Loucy (cell line): ENCODE measurements around the gene BARHL1.

Experiments
- H2AFZ ChIP-seq: fragments of 200-600 bp; sonication (generic); 2 replicates; pipeline ENCODE4 v1.6.0; 2016; ENCODE audit warnings: antibody characterized with exemption, mild to moderate bottlenecking, low read length, moderate library complexity
- H3F3A ChIP-seq: fragments of 200-600 bp; 2 replicates; pipeline ENCODE4 v1.6.0; 2016; ENCODE audit warnings: antibody characterized with exemption, low read depth, mild to moderate bottlenecking
- H3K27me3 ChIP-seq: fragments of 200-600 bp; sonication (generic); 2 replicates; pipeline ENCODE4 v1.6.1; 2014; ENCODE audit warnings: low read length, mild to moderate bottlenecking; ENCODE audit not compliant: insufficient read depth, poor library complexity, severe bottlenecking
- H3K36me3 ChIP-seq: fragments of 200-600 bp; sonication (generic); 2 replicates; pipeline ENCODE4 v1.6.1; 2016; ENCODE audit warnings: low read length; ENCODE audit not compliant: insufficient read depth
- H3K4me1 ChIP-seq: fragments of 200-600 bp; sonication (generic); 2 replicates; pipeline ENCODE4 v1.5.1; 2014; ENCODE audit warnings: low read length, mild to moderate bottlenecking; ENCODE audit not compliant: insufficient read depth, poor library complexity, severe bottlenecking
- H3K4me2 ChIP-seq: fragments of 200-600 bp; sonication (generic); 2 replicates; pipeline ENCODE4 v1.6.0; 2014; ENCODE audit warnings: antibody characterized with exemption, low read length, low read depth, mild to moderate bottlenecking; ENCODE audit not compliant: poor library complexity, severe bottlenecking
- H3K4me3 ChIP-seq: fragments of 200-600 bp; sonication (generic); 2 replicates; pipeline ENCODE4 v1.5.1; 2014; ENCODE audit warnings: low read length, mild to moderate bottlenecking, mixed read lengths; ENCODE audit not compliant: poor library complexity, severe bottlenecking
- H3K79me2 ChIP-seq: fragments of 200-600 bp; sonication (generic); 2 replicates; pipeline ENCODE4 v1.6.1; 2014; ENCODE audit warnings: low read length; ENCODE audit not compliant: insufficient read depth
- H3K9ac ChIP-seq: fragments of 200-600 bp; sonication (generic); 2 replicates; pipeline ENCODE4 v1.6.0; 2014; ENCODE audit warnings: mild to moderate bottlenecking, low read depth, low read length, moderate library complexity; ENCODE audit not compliant: poor library complexity, severe bottlenecking
- H3K9me2 ChIP-seq: fragments of 200-600 bp; sonication (generic); replicated peaks from 2 replicates; pipeline ENCODE4 v1.6.1; 2016; ENCODE audit warnings: low read depth, low read length, mixed read lengths
- H3K9me3 ChIP-seq: fragments of 200-600 bp; sonication (generic); 2 replicates; pipeline ENCODE4 v1.6.1; 2014; ENCODE audit warnings: mild to moderate bottlenecking, antibody characterized with exemption, low read length, low read depth; ENCODE audit not compliant: insufficient read depth
- H4K20me1 ChIP-seq: fragments of 200-600 bp; sonication (generic); 2 replicates; pipeline ENCODE4 v1.6.0; 2014; ENCODE audit warnings: antibody characterized with exemption, low read length, mild to moderate bottlenecking; ENCODE audit not compliant: insufficient read depth, poor library complexity, severe bottlenecking
- EZH2phosphoT487 ChIP-seq: fragments of 200-600 bp; IDR thresholded peaks from 2 replicates; pipeline ENCODE4 v1.6.1; 2018; ENCODE audit warnings: antibody characterized with exemption, mild to moderate bottlenecking, moderate library complexity, borderline replicate concordance
- TF ChIP-seq, protein P1 (sequence below): fragments of 200-600 bp; sonication (generic); conservative IDR thresholded peaks from 2 replicates; pipeline ENCODE4 v1.5.1; 2014; ENCODE audit warnings: mild to moderate bottlenecking, antibody characterized with exemption, low read length

The BARHL1 gene

DNA sequence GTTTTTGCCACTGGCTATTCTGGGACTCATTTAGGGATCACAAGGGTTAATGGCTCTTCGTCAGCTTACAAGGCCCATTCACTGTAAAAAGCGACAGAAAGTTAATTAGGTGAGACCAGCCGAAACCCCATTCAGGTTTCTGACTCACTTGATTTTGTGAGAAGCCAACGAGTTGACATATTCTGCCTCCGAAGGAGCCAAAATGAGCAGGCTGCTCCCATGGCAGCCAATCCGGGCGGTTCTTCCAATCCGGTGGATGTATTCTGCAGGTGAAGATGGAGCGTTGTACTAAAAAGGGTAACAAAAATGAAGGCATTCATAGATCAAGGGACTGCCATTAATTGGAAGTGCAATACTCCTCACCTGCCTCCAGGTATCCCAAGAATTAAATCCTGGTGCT is 47.7 kb downstream of the BARHL1 start:
- H3K4me2 ChIP-seq: no peak overlapping the region
- no peaks in the 10 kb centered on the region for H4K20me1 ChIP-seq
- no peaks in the 10 kb centered on the region for H3F3A ChIP-seq
- H3K9me3 ChIP-seq: no peaks in the 10 kb centered on the region
- H3K27me3 ChIP-seq: no peaks in the 10 kb centered on the region
- no peak for TF ChIP-seq EZH2phosphoT487
- H3K4me1 ChIP-seq: no peaks in the 10 kb centered on the region
- no peak overlapping the region for H3K9ac ChIP-seq
- H2AFZ ChIP-seq: no peak overlapping the region
- no peak overlapping the region for H3K4me3 ChIP-seq
- H3K36me3 ChIP-seq: peaks cover 46% of the 10 kb centered on the region
- H3K9me2 ChIP-seq: no peaks in the 10 kb centered on the region
- H3K79me2 ChIP-seq: no peaks in the 10 kb centered on the region

DNA sequence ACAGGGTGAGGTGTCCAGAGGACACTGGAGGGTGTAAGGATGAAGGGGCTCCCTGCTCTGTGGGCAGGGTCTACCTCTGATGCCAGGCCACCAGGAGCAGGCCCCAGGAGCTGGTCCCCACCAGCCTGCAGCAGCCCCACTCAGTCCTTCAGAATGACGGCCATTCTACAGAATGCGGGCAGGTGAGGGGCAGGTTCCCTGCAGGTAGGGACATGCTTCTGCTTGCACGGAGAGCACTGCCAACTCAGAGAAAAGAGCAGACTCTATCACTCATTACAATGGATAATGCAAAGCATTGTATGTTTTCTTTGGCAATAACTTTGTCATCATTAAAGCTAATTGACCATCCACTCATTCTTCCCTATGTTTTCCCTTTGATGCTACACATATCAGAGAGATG is 48.4 kb downstream of the BARHL1 start:
- Histone ChIP-seq H3K4me3 (no peak overlapping the region), H3K4me2 (no peak overlapping the region), H4K20me1 (no peaks in the 10 kb centered on the region), H3F3A (no peaks in the 10 kb centered on the region), H3K36me3 (peaks cover 46% of the 10 kb centered on the region), H3K9me2 (no peaks in the 10 kb centered on the region), H3K79me2 (no peaks in the 10 kb centered on the region), H2AFZ (no peak overlapping the region), H3K9ac (no peak overlapping the region), H3K27me3 (no peaks in the 10 kb centered on the region), H3K9me3 (no peaks in the 10 kb centered on the region), H3K4me1 (no peaks in the 10 kb centered on the region)
- TF ChIP-seq, protein P1, sequence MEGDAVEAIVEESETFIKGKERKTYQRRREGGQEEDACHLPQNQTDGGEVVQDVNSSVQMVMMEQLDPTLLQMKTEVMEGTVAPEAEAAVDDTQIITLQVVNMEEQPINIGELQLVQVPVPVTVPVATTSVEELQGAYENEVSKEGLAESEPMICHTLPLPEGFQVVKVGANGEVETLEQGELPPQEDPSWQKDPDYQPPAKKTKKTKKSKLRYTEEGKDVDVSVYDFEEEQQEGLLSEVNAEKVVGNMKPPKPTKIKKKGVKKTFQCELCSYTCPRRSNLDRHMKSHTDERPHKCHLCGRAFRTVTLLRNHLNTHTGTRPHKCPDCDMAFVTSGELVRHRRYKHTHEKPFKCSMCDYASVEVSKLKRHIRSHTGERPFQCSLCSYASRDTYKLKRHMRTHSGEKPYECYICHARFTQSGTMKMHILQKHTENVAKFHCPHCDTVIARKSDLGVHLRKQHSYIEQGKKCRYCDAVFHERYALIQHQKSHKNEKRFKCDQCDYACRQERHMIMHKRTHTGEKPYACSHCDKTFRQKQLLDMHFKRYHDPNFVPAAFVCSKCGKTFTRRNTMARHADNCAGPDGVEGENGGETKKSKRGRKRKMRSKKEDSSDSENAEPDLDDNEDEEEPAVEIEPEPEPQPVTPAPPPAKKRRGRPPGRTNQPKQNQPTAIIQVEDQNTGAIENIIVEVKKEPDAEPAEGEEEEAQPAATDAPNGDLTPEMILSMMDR: no peak

DNA sequence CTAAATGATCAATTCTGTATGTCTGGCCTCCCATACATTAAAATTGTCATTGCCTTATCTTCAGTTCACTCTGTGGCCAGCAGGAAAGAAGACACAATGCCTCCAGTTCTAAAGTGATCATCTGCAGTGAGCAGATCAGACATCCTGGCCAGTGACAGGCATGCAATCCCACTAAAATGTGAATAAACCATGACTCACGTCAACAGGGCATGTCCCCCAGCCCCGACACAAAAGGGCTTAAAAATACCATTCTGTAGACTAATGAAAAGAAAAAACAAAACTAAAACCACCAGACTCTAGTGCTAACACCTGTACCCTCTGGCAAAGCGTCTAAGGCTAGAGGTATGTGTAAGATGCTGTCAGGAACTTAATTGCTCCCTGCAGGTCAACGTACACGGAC is 48.9 kb downstream of the BARHL1 start:
- no peak overlapping the region for H3K9ac ChIP-seq
- no peaks in the 10 kb centered on the region for H3K9me2 ChIP-seq
- H3K4me3 ChIP-seq: no peak overlapping the region
- no peaks in the 10 kb centered on the region for H3F3A ChIP-seq
- no peaks in the 10 kb centered on the region for H4K20me1 ChIP-seq
- H2AFZ ChIP-seq: no peak overlapping the region
- H3K36me3 ChIP-seq: peaks cover 46% of the 10 kb centered on the region; the same call in 1 of the 2 replicates
- H3K4me1 ChIP-seq: no peaks in the 10 kb centered on the region
- no peak overlapping the region for H3K4me2 ChIP-seq
- TF ChIP-seq EZH2phosphoT487: no peak
- TF ChIP-seq, protein P1: no peak
- no peaks in the 10 kb centered on the region for H3K9me3 ChIP-seq
- no peaks in the 10 kb centered on the region for H3K27me3 ChIP-seq
- H3K79me2 ChIP-seq: no peaks in the 10 kb centered on the region

DNA sequence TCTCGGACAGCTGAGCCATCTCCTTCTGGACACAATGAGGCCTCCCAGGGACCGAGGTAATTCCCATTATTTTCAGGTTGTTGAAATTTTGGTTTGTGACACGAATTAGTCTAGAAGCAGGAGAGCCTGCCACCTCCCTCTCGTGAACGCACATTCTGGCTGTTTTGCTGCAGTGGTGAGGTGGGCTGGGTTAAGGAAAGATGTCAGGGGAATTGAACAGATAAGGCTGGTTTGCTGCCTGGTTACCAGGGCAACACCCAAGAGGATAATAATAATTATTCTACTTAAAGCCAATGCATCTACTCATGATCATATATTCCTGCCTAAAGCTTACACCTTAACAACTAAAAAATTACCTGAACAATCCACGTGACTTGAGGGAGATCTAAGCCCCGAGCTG is 49.3 kb downstream of the BARHL1 start:
- Histone ChIP-seq H3F3A (no peaks in the 10 kb centered on the region), H3K9me3 (no peaks in the 10 kb centered on the region), H2AFZ (no peak overlapping the region), H4K20me1 (no peaks in the 10 kb centered on the region), H3K9ac (no peak overlapping the region), H3K4me3 (no peak overlapping the region), H3K4me2 (no peak overlapping the region), H3K9me2 (no peaks in the 10 kb centered on the region), H3K4me1 (no peaks in the 10 kb centered on the region), H3K27me3 (no peaks in the 10 kb centered on the region), H3K79me2 (no peaks in the 10 kb centered on the region), H3K36me3 (peaks cover 46% of the 10 kb centered on the region; the same call in 1 of the 2 replicates)
- TF ChIP-seq, protein P1: no peak
- TF ChIP-seq EZH2phosphoT487: no peak
